GM18505 (cell line): ENCODE results near the gene SLC7A10.

Source experiments
- ATAC-seq: cut with Tn5 transposase; IDR thresholded peaks from one replicate; pipeline ENCODE4 v1.9.1; 2021; ENCODE audit not compliant: unreplicated experiment
- POLR2A ChIP-seq: IDR thresholded peaks from 4 replicates; pipeline ENCODE4 v1.6.1; 2011; ENCODE audit warnings: borderline replicate concordance; ENCODE audit not compliant: insufficient read depth, insufficient read length; ENCODE audit errors: extremely low read depth

Gene SLC7A10

DNA sequence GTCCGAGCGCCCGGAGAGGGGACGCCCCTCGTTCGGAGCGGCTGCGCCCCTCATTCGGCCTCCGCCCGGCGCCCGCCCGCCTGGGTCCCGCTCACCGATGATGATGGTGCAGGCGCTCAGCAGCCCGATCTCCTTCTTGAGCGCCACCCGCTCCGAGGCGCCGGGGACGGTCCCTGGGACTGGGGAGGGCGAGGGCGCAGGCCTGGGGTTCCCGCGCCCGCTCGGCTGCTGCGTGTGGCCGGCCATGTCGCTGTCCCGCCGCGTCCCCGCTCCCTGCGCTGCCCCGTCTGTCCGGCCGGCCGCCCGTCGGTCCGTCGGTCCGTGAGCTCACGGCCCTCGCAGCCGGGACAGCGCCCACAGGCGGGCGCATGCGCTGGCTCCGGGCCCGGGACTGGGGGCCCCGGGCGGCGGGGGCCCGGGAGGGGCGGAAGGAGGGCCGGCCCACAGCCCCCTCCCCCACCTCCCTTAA lies at the start of gene SLC7A10:
SLC7A10 (minus strand) TSS at position 393 of the 469 bp plus-strand sequence; CDS start at position 246, 147 bp downstream.
- no peak for TF ChIP-seq POLR2A
- no peak for ATAC-seq

- no peak for ATAC-seq
- no peak for TF ChIP-seq POLR2A
Measured at GRCh38 chr19:33274663-33275558, 49.3 kb upstream of the SLC7A10 start.

GRCh38 chr19:33273881-33274662 lies 48.4 kb upstream of the SLC7A10 start:
- ATAC-seq, result no peak
- TF ChIP-seq POLR2A, result no peak

DNA sequence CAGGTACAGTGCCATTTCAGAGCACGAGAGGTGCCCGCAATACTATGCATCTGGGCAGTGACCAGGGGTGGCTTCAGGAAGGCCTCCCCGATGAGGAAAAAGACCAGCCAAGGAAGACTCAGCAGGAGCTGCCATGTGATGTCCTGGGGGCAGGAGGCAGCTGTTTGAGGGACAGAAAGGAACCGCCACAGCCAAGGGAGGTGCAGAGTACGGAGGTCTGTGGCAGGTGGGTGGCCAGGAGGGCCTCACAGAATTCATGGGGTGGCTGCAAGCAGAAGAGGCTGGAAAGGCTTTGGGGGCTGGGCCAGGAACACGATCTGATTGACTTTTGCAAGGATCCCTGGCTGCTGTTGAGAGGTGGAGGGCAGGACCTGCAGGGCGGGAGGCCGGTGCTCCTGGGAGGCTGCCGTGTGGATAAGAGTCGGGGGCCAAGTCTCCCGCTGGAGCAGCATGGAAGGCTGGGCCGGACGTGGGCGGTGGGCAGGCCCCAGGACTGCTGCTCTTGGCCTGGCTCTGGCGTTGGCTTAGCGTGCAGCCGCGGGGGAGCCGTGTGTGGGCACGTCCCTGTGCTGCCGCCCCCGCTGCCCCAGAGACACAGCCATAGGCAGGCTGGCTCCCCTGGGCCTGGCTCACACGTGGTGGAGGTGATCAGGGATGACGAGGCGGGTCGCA lies 47.6 kb upstream of the SLC7A10 start:
- no peak for TF ChIP-seq POLR2A
- ATAC-seq, result no peak

DNA sequence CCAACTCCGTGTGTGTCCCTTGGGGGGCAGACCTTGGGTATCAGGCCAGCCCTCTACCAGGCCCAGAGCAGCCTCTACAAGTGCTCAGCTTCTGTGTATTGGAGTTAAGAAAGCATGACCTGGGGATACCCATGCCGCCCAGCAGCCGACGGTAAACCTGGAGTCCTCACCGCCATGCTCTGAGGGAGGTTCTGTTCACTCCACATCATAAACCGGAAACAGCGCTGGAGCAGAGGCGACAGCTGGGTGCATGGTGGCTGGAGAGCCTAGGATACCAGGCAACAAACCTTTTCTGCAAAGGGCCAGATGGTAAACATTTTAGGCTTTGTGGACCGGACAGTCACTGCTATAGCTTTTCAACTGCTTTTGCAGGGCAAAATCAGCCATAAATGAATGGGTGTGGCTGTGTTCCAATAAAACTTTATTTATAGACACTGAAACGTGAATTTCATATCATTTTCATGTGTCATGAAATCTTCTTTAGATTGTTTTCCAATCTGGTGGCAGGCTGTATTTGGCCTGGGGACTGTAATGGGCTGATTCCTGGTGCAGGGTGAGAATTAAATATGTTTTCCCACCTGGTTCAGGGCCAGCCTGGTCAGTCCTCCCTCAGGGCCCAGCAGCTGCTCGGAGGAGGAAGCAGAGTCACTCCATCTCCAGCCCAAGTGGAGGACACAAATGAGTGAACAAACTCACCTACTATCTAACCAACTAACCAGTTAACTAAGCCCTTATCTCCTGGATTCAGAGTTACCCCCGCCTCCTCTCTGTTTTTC lies 45.8 kb upstream of the SLC7A10 start:
- no peak for ATAC-seq
- TF ChIP-seq POLR2A, result no peak

DNA sequence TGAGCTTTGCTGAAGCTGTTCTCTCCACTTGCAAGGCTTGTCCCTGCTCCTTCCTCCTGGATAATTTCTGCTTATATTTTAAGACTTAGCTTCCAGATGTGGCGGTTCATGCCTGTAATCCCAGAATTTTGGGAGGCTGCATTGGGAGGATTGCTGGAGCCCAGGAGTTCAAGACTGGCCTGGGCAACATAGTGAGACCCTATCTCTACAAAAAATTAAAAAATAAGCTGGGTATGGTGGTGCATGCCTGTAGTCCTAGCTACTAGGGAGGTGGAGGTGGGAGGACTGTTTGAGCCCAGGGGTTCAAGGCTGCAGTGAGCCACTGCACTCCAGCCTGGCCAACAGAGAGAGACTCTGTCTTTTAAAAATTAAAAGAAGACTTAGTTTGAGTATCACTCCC lies 45.1 kb upstream of the SLC7A10 start:
- TF ChIP-seq POLR2A, result no peak
- ATAC-seq, result no peak

DNA sequence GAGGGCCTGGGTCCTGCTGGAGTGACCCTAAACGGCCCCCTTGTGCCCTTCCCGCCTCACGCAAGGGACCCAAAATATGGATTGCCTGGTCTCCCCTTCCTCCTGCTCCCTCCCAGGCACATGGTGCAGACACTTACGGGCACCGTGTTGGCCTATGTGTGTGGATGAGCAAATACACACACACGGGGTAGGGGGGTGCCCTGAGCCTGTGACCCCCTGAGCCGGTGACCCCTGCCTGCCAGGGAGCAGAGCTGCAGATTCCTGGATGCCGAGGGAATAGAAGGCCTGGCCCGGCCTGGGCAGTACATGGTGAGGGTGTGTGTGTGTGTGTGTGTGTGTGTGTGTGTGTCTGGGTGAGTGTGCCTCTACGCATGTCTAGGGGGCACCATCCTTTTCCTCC lies 43.4 kb upstream of the SLC7A10 start:
- TF ChIP-seq POLR2A, result no peak
- no peak for ATAC-seq

- ATAC-seq, result no peak
- no peak for TF ChIP-seq POLR2A
Measured at GRCh38 chr19:33268162-33268991, 42.7 kb upstream of the SLC7A10 start.

- ATAC-seq, result no peak
- no peak for TF ChIP-seq POLR2A
Measured at GRCh38 chr19:33267706-33268105, 42.1 kb upstream of the SLC7A10 start.

DNA sequence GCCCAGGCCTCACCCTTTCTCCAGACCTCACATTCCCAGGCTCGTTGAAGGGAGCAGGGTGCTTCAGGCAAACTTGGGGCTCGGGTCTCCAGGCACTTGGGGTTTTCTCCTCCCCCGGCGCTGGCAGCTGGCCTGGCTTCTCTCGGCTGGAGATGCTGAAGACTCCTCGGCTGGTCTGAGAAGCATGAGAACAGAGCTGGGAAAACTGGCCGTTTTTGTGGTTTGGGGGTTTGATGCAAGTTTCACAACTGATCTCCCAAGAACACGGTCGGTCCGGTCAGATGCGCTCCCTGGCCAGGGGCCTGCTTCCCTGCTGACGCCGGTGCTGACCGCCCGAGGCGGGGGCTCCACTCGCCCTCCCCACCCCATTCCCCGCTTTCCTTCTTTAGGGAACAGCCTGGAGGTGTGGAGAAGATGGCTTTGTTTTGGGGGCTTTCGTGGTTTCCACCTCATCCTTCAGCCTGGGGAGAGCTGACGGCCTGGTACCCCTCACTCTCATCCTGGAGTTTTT lies 41.4 kb upstream of the SLC7A10 start:
- TF ChIP-seq POLR2A, result no peak
- no peak for ATAC-seq

DNA sequence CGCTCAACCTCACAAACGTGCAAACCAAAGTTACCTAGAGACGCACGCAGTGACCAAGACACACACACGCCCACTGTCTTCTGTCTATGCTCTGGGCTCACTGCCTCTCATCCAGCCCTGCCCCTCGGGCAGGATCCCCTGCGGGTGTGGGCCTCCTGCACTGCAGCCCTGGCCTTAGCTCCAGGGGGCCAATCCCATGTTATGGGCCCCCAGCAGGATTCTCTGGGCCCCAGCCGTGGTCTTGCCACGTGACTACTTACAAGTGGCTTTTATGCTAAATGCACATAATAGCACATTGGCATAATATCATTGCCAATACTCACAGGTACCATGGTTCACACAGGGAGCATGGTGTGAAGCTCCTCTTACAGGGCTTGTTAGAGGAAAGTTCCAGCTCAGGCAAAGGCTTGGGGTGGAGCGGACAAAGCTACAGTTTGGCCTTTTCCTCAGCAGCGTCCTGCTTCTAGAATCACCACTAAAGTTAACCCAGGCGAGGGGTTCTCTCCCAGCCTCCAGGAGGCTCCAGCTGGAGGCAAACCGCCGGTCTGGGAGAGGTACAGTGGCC lies 39.3 kb upstream of the SLC7A10 start:
- no peak for ATAC-seq
- no peak for TF ChIP-seq POLR2A
